Esophagus muscularis mucosa (tissue), 4 donors: ENCODE results near the gene MON2. TPM values are rescaled to one million over a fixed set of nuclear protein-coding genes. Genes with fewer than 3 reads are reported as not detected.
"Not testable (repeated sequence)": the region's sequence is repeated elsewhere in the genome, so short reads cannot be mapped to it uniquely, and the experiment has no call there.

ENCODE experiments used
- DNase-seq: peaks from one replicate; pipeline ENCODE4 v3.0.0-alpha.2; 2017; ENCODE audit errors: extremely low spot score
- H3K27ac ChIP-seq, 4 donors: fragments of 200-600 bp; sonication (generic); replicated peaks in 1 of 4; 1 replicate in 3 of 4; 2 replicates in 1 of 4; pipeline ENCODE4 v1.5.1; 2016 to 2019; ENCODE audit warnings: mild to moderate bottlenecking in 1 of 4
- H3K27me3 ChIP-seq, 4 donors: fragments of 200-600 bp; sonication (generic); one replicate each; pipeline versions ENCODE4 v1.5.1 to v1.6.0; 2016 to 2019
- H3K36me3 ChIP-seq, 4 donors: fragments of 200-600 bp; sonication (generic); one replicate each; pipeline ENCODE4 v1.5.1; 2016 to 2019
- H3K4me1 ChIP-seq, 4 donors: fragments of 200-600 bp; sonication (generic); one replicate each; pipeline ENCODE4 v1.5.1; 2016 to 2019
- H3K4me3 ChIP-seq, 4 donors: fragments of 200-600 bp; sonication (generic); 1 replicate in 2 of 4; 2 replicates in 2 of 4; pipeline ENCODE4 v1.5.1; 2016 to 2019; ENCODE audit warnings: mild to moderate bottlenecking in 4 of 4, moderate library complexity in 1 of 4
- H3K9me3 ChIP-seq, 4 donors: fragments of 200-600 bp; sonication (generic); 1 replicate in 3 of 4; 2 replicates in 1 of 4; pipeline ENCODE4 v1.5.1; 2016 to 2019
- EP300 ChIP-seq: sonication (generic); formaldehyde crosslinking; IDR thresholded peaks from one replicate; pipeline ENCODE4 v1.6.1; 2017; ENCODE audit warnings: antibody characterized with exemption
- POLR2A ChIP-seq: fragments of 450-650 bp; IDR thresholded peaks from one replicate; pipeline ENCODE4 v1.6.1; 2017; ENCODE audit warnings: antibody characterized with exemption, moderate library complexity, mild to moderate bottlenecking, low read depth
- POLR2AphosphoS5 ChIP-seq, 2 donors: sonication (generic); formaldehyde crosslinking; IDR thresholded peaks; one replicate each; pipeline ENCODE4 v1.6.1; 2017; ENCODE audit warnings: antibody characterized with exemption in 2 of 2
- WGBS: methylation state at CpG from one replicate; pipeline ENCODE4 v1.1.5; 2018; 5-methylcytosine and 5-hydroxymethylcytosine counted together
- intact Hi-C: fragments of 100-400 bp; cut with DNase I; formaldehyde crosslinking; loops from one replicate; pipeline ENCODE4 v1.15.1; 2023
- total RNA-seq, 4 donors: library from RNA; depleted of rRNA; stranded (reverse); fragments of >200 nt; gene quantifications; one replicate each; pipeline versions ENCODE4 v1.1.0 to v1.2.1, GENCODE V29; 2016
- TF ChIP-seq, protein P1 (sequence below), 3 experiments: fragments of 200-600 bp in 2 of 3; fragments of 450-650 bp in 1 of 3; sonication (generic) in 2 of 3; IDR thresholded peaks; one replicate each; pipeline ENCODE4 v1.5.1; 2017 to 2019; ENCODE audit warnings: antibody characterized with exemption in 3 of 3, mild to moderate bottlenecking in 2 of 3, moderate library complexity in 1 of 3

The MON2 gene
- total RNA-seq, 4 donors from 2014 or later: 21.5 to 47.3 (median 30.8) TPM

DNA sequence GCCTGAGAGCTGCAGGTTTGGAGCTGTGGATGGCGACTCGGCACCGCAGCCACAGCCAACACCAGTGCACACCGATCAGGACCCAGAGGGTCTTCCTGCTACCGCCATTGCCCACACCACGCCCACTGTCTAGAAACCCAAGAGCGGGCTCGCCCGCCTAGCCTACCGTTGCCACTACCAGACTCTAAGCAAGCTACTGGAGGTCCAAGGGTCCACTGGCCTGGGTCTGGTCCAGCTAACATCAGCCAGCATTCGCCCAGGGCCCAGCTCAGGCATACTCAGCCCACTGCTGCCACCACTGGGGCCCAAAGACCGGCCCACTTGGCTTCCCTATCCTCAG is 30.5 kb upstream of the MON2 start:
- no peak overlapping the region for H3K27ac ChIP-seq
- H3K36me3 ChIP-seq: no peaks in the 10 kb centered on the region
- intact Hi-C loops: loop anchor here (5.0 kb wide), 2 partner anchors 101 to 361 kb away; no protein-coding TSS in a partner anchor
- peak overlapping the region in 2 of 4 donors; percentile 48 to 52 for H3K4me3 ChIP-seq
- peaks cover 11 to 18% (median 15%) of the 10 kb centered on the region in 4 donors for H3K4me1 ChIP-seq
- H3K9me3 ChIP-seq: peaks cover 0 to 7% (median 3%) of the 10 kb centered on the region in 4 donors
- no peak for DNase-seq
- peaks cover 0 to 28% (median 4%) of the 10 kb centered on the region in 4 donors for H3K27me3 ChIP-seq
- TF ChIP-seq POLR2A (no peak), POLR2AphosphoS5 (IDR thresholded peaks at IDR 0.05) (no peak), EP300 (no peak)
- TF ChIP-seq, protein P1, sequence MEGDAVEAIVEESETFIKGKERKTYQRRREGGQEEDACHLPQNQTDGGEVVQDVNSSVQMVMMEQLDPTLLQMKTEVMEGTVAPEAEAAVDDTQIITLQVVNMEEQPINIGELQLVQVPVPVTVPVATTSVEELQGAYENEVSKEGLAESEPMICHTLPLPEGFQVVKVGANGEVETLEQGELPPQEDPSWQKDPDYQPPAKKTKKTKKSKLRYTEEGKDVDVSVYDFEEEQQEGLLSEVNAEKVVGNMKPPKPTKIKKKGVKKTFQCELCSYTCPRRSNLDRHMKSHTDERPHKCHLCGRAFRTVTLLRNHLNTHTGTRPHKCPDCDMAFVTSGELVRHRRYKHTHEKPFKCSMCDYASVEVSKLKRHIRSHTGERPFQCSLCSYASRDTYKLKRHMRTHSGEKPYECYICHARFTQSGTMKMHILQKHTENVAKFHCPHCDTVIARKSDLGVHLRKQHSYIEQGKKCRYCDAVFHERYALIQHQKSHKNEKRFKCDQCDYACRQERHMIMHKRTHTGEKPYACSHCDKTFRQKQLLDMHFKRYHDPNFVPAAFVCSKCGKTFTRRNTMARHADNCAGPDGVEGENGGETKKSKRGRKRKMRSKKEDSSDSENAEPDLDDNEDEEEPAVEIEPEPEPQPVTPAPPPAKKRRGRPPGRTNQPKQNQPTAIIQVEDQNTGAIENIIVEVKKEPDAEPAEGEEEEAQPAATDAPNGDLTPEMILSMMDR (IDR thresholded peaks at IDR 0.05): no peak
- 100% methylated on average over 1 of the region's 12 CpGs for WGBS

DNA sequence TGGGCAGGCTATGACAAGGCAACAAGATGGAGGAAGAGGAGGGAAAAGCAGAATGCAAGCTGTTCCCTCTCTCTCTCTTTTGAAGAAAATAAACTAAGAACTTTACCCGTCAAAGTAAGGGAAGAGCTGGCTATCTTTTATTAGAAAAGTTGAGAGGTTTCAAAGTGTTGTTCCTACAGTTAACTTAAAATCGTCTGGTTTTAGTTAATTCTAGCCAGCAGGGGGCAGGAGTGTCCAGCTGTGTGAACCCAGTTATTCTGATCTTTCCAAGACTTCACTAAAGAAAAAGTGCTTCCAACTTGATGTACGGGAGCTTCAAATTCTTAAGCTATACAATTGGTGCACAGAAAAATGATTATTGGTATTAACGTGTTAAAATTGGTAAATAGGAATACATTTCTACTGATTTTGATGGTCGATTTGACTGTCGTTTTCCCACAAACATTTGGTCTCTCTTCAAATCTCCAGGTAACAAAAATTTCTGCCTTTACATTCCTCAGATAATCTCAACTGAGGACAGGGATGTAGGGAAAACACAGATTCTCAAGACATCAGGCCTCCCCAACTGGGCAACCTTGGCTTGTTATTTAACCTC is 28.4 kb upstream of the MON2 start:
- Histone ChIP-seq H3K27ac (no peak overlapping the region), H3K9me3 (peaks cover 0 to 15% (median 10%) of the 10 kb centered on the region in 4 donors), H3K36me3 (no peaks in the 10 kb centered on the region), H3K27me3 (peaks cover 0 to 26% (median 4%) of the 10 kb centered on the region in 4 donors), H3K4me3 (no peak overlapping the region), H3K4me1 (peaks cover 11 to 18% (median 15%) of the 10 kb centered on the region in 4 donors)
- no peak for TF ChIP-seq POLR2AphosphoS5 (IDR thresholded peaks at IDR 0.05)
- TF ChIP-seq, protein P1 (IDR thresholded peaks at IDR 0.05): peak; percentile 58 to 61 (median 59)
- TF ChIP-seq POLR2A: no peak
- WGBS: 14% methylated on average over 6 of the region's 6 CpGs
- no peak for DNase-seq
- intact Hi-C loops: loop anchor here (5.0 kb wide), 2 partner anchors 99 to 359 kb away; no protein-coding TSS in a partner anchor

DNA sequence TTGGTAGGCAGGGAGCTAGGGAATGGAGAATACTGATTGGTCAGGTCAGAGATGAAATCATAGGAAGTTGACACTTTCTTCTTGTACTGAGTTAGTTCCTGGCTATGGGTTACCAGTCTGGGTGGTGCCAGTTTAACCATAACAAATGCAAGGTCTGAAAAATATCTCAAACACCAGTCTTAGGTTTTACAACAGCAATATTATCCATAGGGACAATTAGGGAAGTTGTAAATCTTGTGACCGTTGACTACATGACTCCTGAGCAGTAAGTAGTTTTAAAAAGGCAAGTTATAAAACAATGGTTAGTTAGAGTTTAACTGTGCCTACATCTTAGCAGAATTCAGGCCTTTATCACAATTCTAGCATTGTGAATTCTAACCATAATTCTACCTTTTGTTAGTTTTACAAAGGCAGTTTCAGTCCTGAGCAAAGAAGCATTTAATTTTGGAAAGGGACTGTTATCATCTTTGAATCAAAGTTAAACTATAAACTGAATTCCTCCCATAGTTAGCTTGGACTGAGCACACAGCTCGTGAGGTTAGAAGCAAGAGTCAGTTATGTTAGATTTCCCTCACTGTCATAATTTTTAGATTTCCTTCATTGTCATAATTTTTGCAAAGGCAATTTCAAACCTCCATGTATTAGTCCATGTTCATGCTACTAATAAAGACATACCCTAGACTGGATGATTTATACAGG is 19.7 kb upstream of the MON2 start:
- Histone ChIP-seq H3K27ac (no peak overlapping the region), H3K9me3 (peaks cover 0 to 28% (median 11%) of the 10 kb centered on the region in 4 donors), H3K27me3 (no peaks in the 10 kb centered on the region), H3K4me1 (no peaks in the 10 kb centered on the region), H3K36me3 (no peaks in the 10 kb centered on the region), H3K4me3 (no peak overlapping the region)
- DNase-seq: no peak
- intact Hi-C loops: no loop called here
- TF ChIP-seq, protein P1 (IDR thresholded peaks at IDR 0.05): no peak
- TF ChIP-seq POLR2A: no peak
- TF ChIP-seq EP300: no peak
- no peak for TF ChIP-seq POLR2AphosphoS5 (IDR thresholded peaks at IDR 0.05)
- 51% methylated on average over 2 of the region's 2 CpGs for WGBS

DNA sequence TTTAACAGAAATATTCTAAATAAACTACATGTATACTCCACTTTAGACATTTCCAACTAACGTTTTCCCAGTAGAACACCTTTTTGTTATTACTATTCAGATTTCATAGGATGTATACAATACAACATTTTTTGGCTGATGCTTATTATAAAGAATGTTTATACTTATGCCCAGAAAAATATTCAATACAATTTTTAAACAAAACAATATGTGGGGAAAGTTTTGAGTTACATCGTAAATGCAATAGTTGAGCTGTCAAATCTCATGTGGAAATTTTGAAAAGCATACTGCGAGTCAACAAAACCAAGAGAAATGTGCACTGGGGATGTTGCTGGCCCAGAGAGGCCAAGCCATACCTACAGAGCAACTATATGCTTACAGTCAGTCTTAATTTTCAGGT is 18.2 kb upstream of the MON2 start:
- intact Hi-C loops: no loop called here
- 79% methylated on average over 3 of the region's 3 CpGs for WGBS

DNA sequence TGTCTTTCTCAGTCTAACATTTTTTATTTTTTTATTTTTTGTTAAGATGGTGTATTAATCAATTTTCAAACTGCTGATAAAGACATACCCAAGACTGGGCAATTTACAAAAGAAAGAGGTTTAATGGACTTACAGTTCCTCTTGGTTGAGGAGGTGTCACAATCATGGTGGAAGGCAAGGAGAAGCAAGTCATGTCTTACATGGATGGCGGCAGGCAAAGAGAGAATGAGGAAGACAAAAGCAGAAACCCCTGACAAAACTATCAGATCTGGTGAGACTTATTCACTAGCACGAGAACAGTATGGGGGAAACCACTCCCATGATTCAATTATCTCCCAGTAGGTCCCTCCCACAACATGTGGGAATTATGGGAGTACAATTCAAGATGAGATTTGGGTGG is 11.2 kb upstream of the MON2 start:
- H3K27me3 ChIP-seq, intact Hi-C loops, DNase-seq, H3K36me3 ChIP-seq, H3K27ac ChIP-seq, H3K4me1 ChIP-seq, H3K4me3 ChIP-seq, H3K9me3 ChIP-seq: not testable (repeated sequence)
- WGBS: 100% methylated on average over 2 of the region's 2 CpGs

More for the DNA sequence above, 18.2 kb upstream of the MON2 start:
- H3K27ac ChIP-seq: no peak overlapping the region
- DNase-seq: no peak
- H3K36me3 ChIP-seq: no peaks in the 10 kb centered on the region
- no peak overlapping the region for H3K4me3 ChIP-seq
- peaks cover 0 to 18% (median 11%) of the 10 kb centered on the region in 4 donors for H3K9me3 ChIP-seq
- no peaks in the 10 kb centered on the region for H3K4me1 ChIP-seq
- H3K27me3 ChIP-seq: no peaks in the 10 kb centered on the region
- TF ChIP-seq EP300 (no peak), POLR2A (no peak), POLR2AphosphoS5 (IDR thresholded peaks at IDR 0.05) (no peak)
- TF ChIP-seq, protein P1 (IDR thresholded peaks at IDR 0.05): no peak
